Effector memory CD8-positive, alpha-beta T cell (primary cell): ENCODE results near the gene LYRM1.
A peak's percentile ranks its signal among the peaks of the same experiment; 100 is the strongest.

Experiments used
- ATAC-seq: fragments of 150-1000 bp; cut with Tn5 transposase; replicated peaks from 2 replicates; pipeline ENCODE4 v1.10.0; 2021; ENCODE audit warnings: mild to moderate bottlenecking, moderate library complexity
- DNase-seq, 3 experiments: peaks; one replicate each; pipeline ENCODE4 v3.0.0; 2021
- H3K27ac Mint-ChIP-seq, 2 donors: one replicate each; pipeline ENCODE4 v1.8.0; 2022; ENCODE audit warnings: mild to moderate bottlenecking in 2 of 2, mixed read lengths in 2 of 2, moderate library complexity in 2 of 2
- H3K27me3 Mint-ChIP-seq, 2 donors: one replicate each; pipeline ENCODE4 v1.8.0; 2022; ENCODE audit warnings: mixed read lengths in 2 of 2
- H3K36me3 Mint-ChIP-seq: one replicate; pipeline ENCODE4 v1.8.0; 2022; ENCODE audit warnings: mild to moderate bottlenecking, moderate library complexity, mixed read lengths; ENCODE audit not compliant: insufficient read depth
- H3K4me1 Mint-ChIP-seq, 2 donors: one replicate each; pipeline ENCODE4 v1.8.0; 2022; ENCODE audit warnings: low read depth in 2 of 2, mixed read lengths in 2 of 2
- H3K4me3 Mint-ChIP-seq, 2 donors: one replicate each; pipeline ENCODE4 v1.8.0; 2022; ENCODE audit warnings: mild to moderate bottlenecking in 2 of 2, mixed read lengths in 2 of 2, moderate library complexity in 2 of 2
- H3K9me3 Mint-ChIP-seq, 2 donors: one replicate each; pipeline ENCODE4 v1.8.0; 2022; ENCODE audit warnings: mixed read lengths in 2 of 2

Gene LYRM1

GRCh38 chr16:20899477-20900298 is 883 bp upstream of the LYRM1 start:
- Mint-ChIP-seq H3K4me1 (peaks cover 48 to 65% of the 10 kb centered on the region in 2 donors), H3K27ac (peak overlapping the region; percentile 96 to 99), H3K36me3 (peaks cover 28% of the 10 kb centered on the region), H3K27me3 (no peaks in the 10 kb centered on the region), H3K9me3 (no peaks in the 10 kb centered on the region), H3K4me3 (peak overlapping the region; percentile 83 to 90)
- peak in 1 of 3 experiments; percentile 43 for DNase-seq
- ATAC-seq, result peak; percentile 23

- peaks cover 28% of the 10 kb centered on the region for H3K36me3 Mint-ChIP-seq
- peaks cover 49 to 68% of the 10 kb centered on the region in 2 donors for H3K4me1 Mint-ChIP-seq
- H3K4me3 Mint-ChIP-seq, result peak overlapping the region; percentile 83 to 90
- H3K27me3 Mint-ChIP-seq, result no peaks in the 10 kb centered on the region
- peak overlapping the region; percentile 96 to 99 for H3K27ac Mint-ChIP-seq
- ATAC-seq, result peak; percentile 2
- H3K9me3 Mint-ChIP-seq, result no peaks in the 10 kb centered on the region
- DNase-seq, result no peak
Observed at GRCh38 chr16:20901068-20901435, 481 bp downstream of the LYRM1 start.

GRCh38 chr16:20901436-20902112 is 1.0 kb downstream of the LYRM1 start:
- Mint-ChIP-seq H3K27ac (peak overlapping the region; percentile 96 to 99), H3K27me3 (no peaks in the 10 kb centered on the region), H3K9me3 (no peaks in the 10 kb centered on the region), H3K4me3 (peak overlapping the region; percentile 83 to 90), H3K36me3 (peaks cover 28% of the 10 kb centered on the region), H3K4me1 (peaks cover 50 to 68% of the 10 kb centered on the region in 2 donors)
- peak; percentile 11 to 21 (median 13) for DNase-seq
- ATAC-seq, result no peak

GRCh38 chr16:20902426-20902825 is 1.9 kb downstream of the LYRM1 start:
- no peaks in the 10 kb centered on the region for H3K9me3 Mint-ChIP-seq
- no peak for ATAC-seq
- H3K4me3 Mint-ChIP-seq, result peak overlapping the region in 1 of 2 donors; percentile 90
- H3K27me3 Mint-ChIP-seq, result no peaks in the 10 kb centered on the region
- H3K36me3 Mint-ChIP-seq, result peaks cover 28% of the 10 kb centered on the region
- DNase-seq, result no peak
- peak overlapping the region in 1 of 2 donors; percentile 96 for H3K27ac Mint-ChIP-seq
- peaks cover 50 to 68% of the 10 kb centered on the region in 2 donors for H3K4me1 Mint-ChIP-seq

- ATAC-seq (no peak), DNase-seq (no peak)
- peaks cover 48 to 66% of the 10 kb centered on the region in 2 donors for H3K4me1 Mint-ChIP-seq
- no peaks in the 10 kb centered on the region for H3K9me3 Mint-ChIP-seq
- peak overlapping the region in 1 of 2 donors; percentile 13 for H3K4me3 Mint-ChIP-seq
- no peaks in the 10 kb centered on the region for H3K27me3 Mint-ChIP-seq
- peak overlapping the region; percentile 3 to 88 for H3K27ac Mint-ChIP-seq
- H3K36me3 Mint-ChIP-seq, result peaks cover 28% of the 10 kb centered on the region
Observed at GRCh38 chr16:20903116-20903898, 2.7 kb downstream of the LYRM1 start.

GRCh38 chr16:20903899-20904506 is 3.4 kb downstream of the LYRM1 start:
- Mint-ChIP-seq H3K4me3 (no peak overlapping the region), H3K9me3 (no peaks in the 10 kb centered on the region), H3K27me3 (no peaks in the 10 kb centered on the region), H3K36me3 (peaks cover 26% of the 10 kb centered on the region), H3K27ac (peak overlapping the region; percentile 42 to 88), H3K4me1 (peaks cover 44 to 61% of the 10 kb centered on the region in 2 donors)
- ATAC-seq, result no peak
- DNase-seq, result no peak

GRCh38 chr16:20904507-20905081 is 4.0 kb downstream of the LYRM1 start:
- H3K27me3 Mint-ChIP-seq, result no peaks in the 10 kb centered on the region
- H3K4me3 Mint-ChIP-seq, result no peak overlapping the region
- H3K9me3 Mint-ChIP-seq, result no peaks in the 10 kb centered on the region
- ATAC-seq, result no peak
- peaks cover 38 to 56% of the 10 kb centered on the region in 2 donors for H3K4me1 Mint-ChIP-seq
- peak overlapping the region; percentile 42 to 88 for H3K27ac Mint-ChIP-seq
- DNase-seq, result peak; percentile 6 to 7 (median 7)
- H3K36me3 Mint-ChIP-seq, result peaks cover 22% of the 10 kb centered on the region

GRCh38 chr16:20905576-20905975 is 5.0 kb downstream of the LYRM1 start:
- H3K4me1 Mint-ChIP-seq, result peaks cover 38 to 46% of the 10 kb centered on the region in 2 donors
- no peaks in the 10 kb centered on the region for H3K27me3 Mint-ChIP-seq
- no peak overlapping the region for H3K4me3 Mint-ChIP-seq
- H3K36me3 Mint-ChIP-seq, result peaks cover 12% of the 10 kb centered on the region
- no peak for ATAC-seq
- no peaks in the 10 kb centered on the region for H3K9me3 Mint-ChIP-seq
- peak overlapping the region in 1 of 2 donors; percentile 47 for H3K27ac Mint-ChIP-seq
- no peak for DNase-seq

- DNase-seq (no peak), ATAC-seq (no peak)
- H3K36me3 Mint-ChIP-seq, result peaks cover 4% of the 10 kb centered on the region
- H3K27ac Mint-ChIP-seq, result peak overlapping the region in 1 of 2 donors; percentile 47
- no peaks in the 10 kb centered on the region for H3K9me3 Mint-ChIP-seq
- peaks cover 31 to 36% of the 10 kb centered on the region in 2 donors for H3K4me1 Mint-ChIP-seq
- H3K27me3 Mint-ChIP-seq, result no peaks in the 10 kb centered on the region
- H3K4me3 Mint-ChIP-seq, result no peak overlapping the region
Observed at GRCh38 chr16:20906341-20907255, 6.0 kb downstream of the LYRM1 start.

- ATAC-seq, result peak; percentile 17
- Mint-ChIP-seq H3K9me3 (no peaks in the 10 kb centered on the region), H3K36me3 (no peaks in the 10 kb centered on the region), H3K4me1 (peaks cover 5 to 12% of the 10 kb centered on the region in 2 donors), H3K27me3 (no peaks in the 10 kb centered on the region), H3K27ac (peak overlapping the region; percentile 17 to 72), H3K4me3 (no peak overlapping the region)
- DNase-seq, result no peak
Observed at GRCh38 chr16:20910781-20911321, 10.3 kb downstream of the LYRM1 start.

GRCh38 chr16:20911361-20911760 is 10.8 kb downstream of the LYRM1 start:
- H3K9me3 Mint-ChIP-seq, result no peaks in the 10 kb centered on the region
- H3K36me3 Mint-ChIP-seq, result no peaks in the 10 kb centered on the region
- DNase-seq, result no peak
- H3K27ac Mint-ChIP-seq, result peak overlapping the region; percentile 20 to 67
- H3K4me3 Mint-ChIP-seq, result no peak overlapping the region
- no peaks in the 10 kb centered on the region for H3K27me3 Mint-ChIP-seq
- ATAC-seq, result no peak
- peaks cover 6 to 9% of the 10 kb centered on the region in 2 donors for H3K4me1 Mint-ChIP-seq

GRCh38 chr16:20916289-20916688 is 15.7 kb downstream of the LYRM1 start:
- no peak overlapping the region for H3K4me3 Mint-ChIP-seq
- peaks cover 8% of the 10 kb centered on the region for H3K36me3 Mint-ChIP-seq
- H3K27ac Mint-ChIP-seq, result peak overlapping the region in 1 of 2 donors; percentile 3
- H3K4me1 Mint-ChIP-seq, result peaks cover 2 to 6% of the 10 kb centered on the region in 2 donors
- no peaks in the 10 kb centered on the region for H3K27me3 Mint-ChIP-seq
- no peak for DNase-seq
- H3K9me3 Mint-ChIP-seq, result no peaks in the 10 kb centered on the region
- ATAC-seq, result no peak
